Fibroblast of upper back skin (primary cell): ENCODE measurements around the gene PPP1R15A.
A peak's percentile ranks its signal among the peaks of the same experiment; 100 is the strongest.
"Not testable (repeated sequence)": the region's sequence is repeated elsewhere in the genome, so short reads cannot be mapped to it uniquely, and the experiment has no call there.

Experiments used
- DNase-seq: peaks from one replicate; pipeline ENCODE4 v3.0.0-alpha.2; 2013

PPP1R15A gene

DNA sequence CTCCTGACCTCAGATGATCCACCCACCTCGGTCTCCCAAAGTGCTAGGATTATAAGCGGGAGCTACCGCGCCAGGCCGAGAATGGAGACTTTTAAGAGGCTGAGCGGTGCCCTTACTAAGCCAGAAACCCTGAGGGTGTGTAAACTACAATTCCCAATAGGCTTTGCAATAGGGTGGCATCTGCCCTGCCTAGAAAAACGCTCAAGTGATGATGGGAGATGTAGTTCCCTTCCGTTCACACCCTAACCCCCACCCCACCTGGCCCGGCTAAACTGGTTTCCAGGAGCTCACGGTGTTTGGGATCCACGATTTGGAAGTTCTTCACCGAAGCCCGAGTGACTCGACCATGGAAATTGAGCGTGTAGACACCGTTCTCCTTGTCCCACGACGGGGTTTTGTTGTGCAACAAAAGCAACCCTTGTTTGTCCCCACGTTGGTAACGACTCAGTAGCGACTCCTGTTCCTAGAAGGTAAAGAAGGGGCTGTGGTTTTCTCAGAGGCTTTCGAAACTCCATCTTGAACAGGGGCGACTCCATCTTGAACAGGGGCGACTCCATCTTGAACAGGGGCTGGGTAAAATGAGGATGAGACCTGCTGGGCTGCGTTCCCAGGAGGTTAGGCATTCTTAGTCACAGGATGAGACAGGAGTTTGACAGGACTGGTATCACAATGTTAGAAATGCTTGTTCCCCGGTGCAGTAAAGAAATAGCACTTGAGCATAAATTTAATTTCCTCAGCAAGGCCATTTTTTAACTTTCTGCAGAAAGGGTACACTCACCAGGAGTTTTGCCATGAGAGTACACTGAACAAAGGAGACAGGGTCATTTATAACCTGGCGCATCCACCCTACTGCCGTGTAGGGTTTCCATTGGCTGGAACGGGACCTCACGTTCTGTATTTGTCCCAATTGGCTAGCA, 9.8 kb downstream of the PPP1R15A start:
- no peak for DNase-seq

DNA sequence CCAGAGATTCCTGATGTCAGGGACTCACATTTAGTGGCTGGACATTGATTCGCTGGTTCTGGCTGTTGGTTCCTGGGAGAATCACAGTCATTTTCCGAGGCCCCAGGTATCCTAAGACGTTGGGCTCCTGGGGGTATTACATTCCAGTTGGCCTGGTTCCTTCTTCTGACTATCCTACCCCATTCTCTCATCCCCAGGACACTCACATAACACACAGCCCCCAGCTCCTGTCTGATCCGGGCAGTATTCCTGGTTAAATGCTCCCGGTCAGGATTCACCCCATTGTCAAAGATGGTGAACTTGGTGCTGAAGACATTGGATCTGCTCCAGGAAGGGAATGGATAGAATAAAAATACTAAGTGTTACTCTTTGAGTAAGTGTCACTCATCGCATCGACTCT, 11.5 kb downstream of the PPP1R15A start:
- DNase-seq = no peak

DNA sequence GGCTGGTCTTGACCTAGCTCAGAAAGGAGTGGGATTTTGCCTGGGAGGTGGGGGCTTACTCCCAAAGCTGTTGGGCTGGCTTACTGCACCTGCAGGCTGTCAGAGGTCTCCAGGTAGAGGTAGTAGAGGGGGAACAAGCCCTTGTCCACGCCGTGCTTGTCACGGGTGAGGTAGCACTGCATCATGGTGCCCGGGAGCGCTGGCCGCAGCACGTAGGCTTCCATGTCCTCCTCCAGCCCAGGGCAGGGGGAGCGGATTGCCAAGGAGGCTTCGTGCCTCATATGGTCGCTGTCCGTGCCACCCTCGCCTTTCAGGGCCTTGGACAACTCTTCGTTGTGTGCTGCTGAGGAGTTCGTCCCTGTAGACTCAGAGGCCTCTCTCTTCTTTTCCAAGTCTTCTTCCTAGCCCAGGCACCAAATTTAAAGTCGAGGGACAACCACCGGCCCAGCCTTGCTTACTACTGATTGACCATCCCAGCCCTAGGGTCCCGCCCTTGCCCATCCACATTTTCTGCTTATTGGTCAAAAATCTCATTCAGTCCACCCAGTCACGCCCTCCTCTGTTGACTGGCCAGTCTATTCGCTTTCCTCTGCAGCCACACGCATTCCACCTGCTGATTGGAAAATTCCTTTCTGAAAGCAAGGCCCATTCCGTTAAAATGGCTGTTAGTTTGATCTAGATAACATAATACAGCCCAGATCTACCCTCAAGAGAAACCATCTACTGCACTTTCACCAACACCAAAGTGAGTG, 15.8 kb downstream of the PPP1R15A start:
- DNase-seq = no peak

DNA sequence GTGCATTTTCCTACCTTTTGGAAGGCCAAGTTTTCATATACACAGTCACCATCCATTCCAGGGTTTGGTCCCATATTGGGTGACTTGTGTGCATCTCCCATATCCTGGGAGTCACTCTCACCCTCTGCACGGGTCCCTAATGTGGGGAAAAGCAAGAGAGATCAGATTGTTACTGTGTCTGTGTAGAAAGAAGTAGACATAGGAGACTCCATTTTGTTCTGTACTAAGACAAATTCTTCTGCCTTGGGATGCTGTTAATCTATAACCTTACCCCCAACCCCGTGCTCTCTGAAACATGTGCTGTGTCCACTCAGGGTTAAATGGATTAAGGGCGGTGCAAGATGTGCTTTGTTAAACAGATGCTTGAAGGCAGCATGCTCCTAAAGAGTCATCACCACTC, 17.3 kb downstream of the PPP1R15A start:
- DNase-seq = not testable (repeated sequence)

GRCh38 chr19:48890551-48890950, 18.3 kb downstream of the PPP1R15A start:
- DNase-seq = no peak

- DNase-seq = no peak
These were observed 23.0 kb downstream of the PPP1R15A start for GRCh38 chr19:48895226-48895625.

DNA sequence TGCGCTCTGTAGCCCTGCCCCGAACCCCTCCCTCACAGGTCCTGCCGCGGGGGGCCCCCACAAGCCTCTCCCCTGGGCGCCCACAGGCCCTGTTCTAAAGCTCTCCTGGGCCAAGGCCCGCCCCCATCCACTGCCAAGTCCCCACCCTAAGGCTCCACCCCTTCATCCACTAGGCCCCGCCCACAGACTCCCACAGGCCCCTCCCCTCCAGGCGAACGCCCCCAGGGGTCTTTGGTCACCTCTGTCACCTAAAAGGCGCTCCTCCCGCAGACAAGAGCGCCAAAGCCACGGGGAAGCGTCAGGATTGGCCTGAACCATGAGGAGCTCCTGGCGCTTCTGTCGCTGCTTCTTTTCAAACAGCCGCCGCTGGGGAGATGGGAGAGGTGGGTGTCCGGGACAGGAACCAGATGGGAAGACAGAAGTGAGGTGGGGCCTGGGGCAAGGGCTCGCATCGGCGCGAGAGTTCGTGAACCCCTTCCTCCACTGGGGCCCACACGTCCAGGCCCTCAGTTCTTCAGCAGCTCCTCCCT, 24.0 kb downstream of the PPP1R15A start:
- peak; percentile 34 for DNase-seq

- no peak for DNase-seq
These were observed 25.0 kb downstream of the PPP1R15A start for GRCh38 chr19:48897181-48897580.

DNA sequence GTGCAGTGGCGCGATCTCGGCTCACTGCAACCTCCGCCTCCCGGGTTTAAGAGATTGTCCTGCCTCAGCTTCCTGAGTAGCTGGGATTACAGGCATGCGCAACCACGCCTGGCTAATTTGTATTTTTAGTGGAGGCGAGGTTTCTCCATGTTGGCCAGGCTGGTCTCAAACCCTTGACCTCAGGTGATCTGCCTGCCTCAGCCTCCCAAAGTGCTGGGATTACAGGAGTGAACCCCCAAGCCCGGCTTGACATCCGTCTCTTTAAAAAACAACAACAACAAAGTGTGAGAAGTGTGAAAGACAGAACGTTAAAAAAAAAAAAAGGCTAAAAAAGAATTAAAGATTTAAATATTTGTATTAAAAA, 27.1 kb downstream of the PPP1R15A start:
- DNase-seq = not testable (repeated sequence)

DNA sequence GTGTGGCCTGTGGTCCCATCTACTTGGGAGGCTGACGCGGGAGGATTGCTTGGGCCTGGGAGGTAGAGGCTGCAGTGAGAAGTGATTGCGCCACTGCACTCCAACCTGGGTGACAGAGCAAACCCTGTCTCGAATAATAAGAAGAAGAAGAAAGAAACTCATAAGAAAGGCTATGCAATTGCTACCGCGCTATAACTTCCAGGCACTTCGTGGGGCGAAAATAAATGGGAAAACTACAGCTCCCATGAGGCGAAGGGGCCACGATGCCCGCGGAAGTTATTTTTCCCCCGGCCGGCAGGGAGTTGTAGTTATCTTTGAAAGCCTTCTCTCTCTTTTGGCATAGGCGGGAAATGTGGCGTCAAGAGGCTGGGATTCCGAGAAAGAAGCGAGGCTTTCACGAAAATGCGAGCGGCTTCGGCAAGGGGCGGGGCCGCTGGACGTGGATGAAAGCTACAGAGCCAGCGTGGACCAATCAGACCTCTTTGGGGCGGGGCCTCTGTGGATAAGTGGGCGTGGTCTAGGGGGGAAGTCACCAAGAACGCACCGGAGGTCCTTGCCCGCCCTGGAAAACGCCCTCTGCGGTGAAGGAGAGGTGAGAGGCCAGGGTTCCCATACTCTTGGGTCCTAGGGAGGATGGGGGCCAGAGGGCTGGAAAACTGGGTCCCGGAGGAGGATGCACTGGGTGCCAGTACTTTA, 27.7 kb downstream of the PPP1R15A start, which contains the start of gene NUCB1:
NUCB1 (plus strand) TSS at position 532 of the 696 bp plus-strand sequence. CDS start 485 bp downstream, outside the sequence.
- peak; percentile 99 for DNase-seq

DNA sequence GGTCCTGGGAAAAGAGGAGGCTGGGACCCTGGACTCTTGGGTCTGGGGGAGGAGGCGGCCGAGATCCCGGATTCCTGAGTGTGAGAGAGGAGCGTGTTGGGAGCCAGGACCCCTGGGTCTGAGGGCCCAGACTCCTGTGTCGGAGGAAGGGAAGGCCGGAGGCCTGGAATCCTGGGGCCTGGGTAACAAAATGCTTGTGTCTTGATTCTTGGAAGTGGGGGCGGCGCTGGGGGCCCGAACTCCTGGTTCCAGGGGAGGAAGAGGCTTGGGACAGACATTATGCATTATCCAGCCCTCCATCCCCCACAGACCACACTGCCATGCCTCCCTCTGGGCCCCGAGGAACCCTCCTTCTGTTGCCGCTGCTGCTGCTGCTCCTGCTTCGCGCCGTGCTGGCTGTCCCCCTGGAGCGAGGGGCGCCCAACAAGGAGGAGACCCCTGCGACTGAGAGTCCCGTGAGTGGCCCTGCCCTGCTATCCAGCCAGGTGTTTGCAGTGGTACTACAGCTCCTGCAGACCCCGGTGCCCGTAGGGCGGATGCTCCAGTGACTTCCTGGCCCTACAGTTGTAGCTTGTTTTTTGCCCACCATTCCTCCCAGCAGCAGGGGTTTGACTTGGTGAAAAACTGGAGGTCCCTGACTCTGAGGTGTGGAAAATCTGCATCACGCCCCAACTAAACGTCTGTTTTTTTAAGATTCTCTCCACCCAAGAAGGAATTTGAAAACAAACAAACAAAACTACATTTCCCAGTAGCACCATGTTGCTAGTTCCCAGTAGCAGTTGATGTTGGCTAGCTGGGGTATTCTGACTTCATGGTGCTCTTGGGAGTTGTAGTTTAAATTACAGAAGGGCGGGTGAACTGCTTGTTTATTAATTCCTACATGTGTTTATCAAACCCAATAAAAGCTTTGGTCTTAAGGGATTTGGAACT, 28.5 kb downstream of the PPP1R15A start:
- DNase-seq = no peak

GRCh38 chr19:48902291-48902690, 30.1 kb downstream of the PPP1R15A start:
- DNase-seq = not testable (repeated sequence)

DNA sequence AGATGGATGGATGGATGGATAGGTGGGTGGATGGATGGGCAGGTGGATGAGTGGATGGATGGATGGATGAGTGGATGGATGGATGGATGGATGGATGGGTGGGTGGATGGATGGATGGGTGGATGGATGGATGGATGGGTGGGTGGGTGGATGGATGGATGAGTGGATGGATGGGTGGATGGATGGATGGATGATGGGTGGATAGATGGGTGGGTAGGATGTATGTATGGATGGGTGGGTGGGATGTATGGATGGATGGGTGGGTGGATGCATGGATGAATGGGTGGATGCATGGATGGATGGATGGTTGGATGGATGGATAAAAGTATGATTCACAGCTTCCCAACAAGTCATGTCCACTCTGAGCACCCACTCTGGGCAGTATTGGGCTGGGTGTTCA, 31.6 kb downstream of the PPP1R15A start:
- not testable (repeated sequence) for DNase-seq

DNA sequence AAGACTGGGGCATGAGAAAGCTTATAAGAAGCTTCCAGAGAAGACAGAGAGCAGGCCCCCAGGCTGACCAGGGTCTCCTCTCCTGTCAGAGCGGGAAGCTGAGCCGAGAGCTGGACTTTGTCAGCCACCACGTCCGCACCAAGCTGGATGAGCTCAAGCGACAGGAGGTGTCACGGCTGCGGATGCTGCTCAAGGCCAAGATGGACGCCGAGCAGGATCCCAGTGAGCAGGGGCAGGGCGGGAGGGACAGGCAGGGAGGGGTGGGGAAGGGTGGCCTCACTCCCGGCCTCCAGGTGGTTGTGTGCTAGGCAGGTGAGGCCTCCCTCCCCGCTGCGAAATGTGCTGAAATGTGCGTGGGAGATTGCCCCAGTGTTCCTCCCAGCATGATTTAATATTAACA, 33.4 kb downstream of the PPP1R15A start:
- no peak for DNase-seq

GRCh38 chr19:48906324-48906723, 34.1 kb downstream of the PPP1R15A start:
- no peak for DNase-seq

GRCh38 chr19:48907671-48908070, 35.5 kb downstream of the PPP1R15A start:
- no peak for DNase-seq

- not testable (repeated sequence) for DNase-seq
These were observed 37.3 kb downstream of the PPP1R15A start for GRCh38 chr19:48909424-48910077.

GRCh38 chr19:48910803-48911202, 38.6 kb downstream of the PPP1R15A start:
- DNase-seq = no peak

GRCh38 chr19:48913114-48913889, 41.1 kb downstream of the PPP1R15A start:
- no peak for DNase-seq

GRCh38 chr19:48914181-48914580, 42.0 kb downstream of the PPP1R15A start:
- DNase-seq = no peak
